ENCODE measurements around the gene IFNL2. TPM values are rescaled to one million over a fixed set of nuclear protein-coding genes. Genes with fewer than 3 reads are reported as not detected.

Gene IFNL2
- total and polyA plus RNA-seq, 9 of the 15 experiments (the other 6 are each of a cell fraction or from before 2014, with no cell fraction given), result not detected

- no peaks in the 10 kb centered on the region for H3K9me3 ChIP-seq (replicated peaks; ENCODE audit: control insufficient read depth, insufficient read depth, low read depth, low read length)
- in situ Hi-C loops (cut with MboI), result no loop called here
- ATAC-seq (no peak), FAIRE-seq (no peak), DNase-seq (ENCODE audit: extremely low read depth in 1 of 4, low spot score in 3 of 4) (no peak)
- H3K36me3 ChIP-seq (ENCODE audit: control insufficient read depth, insufficient read depth, low read length), result no peaks in the 10 kb centered on the region
- no peak overlapping the region for H3K9ac ChIP-seq (ENCODE audit: insufficient read depth in 1 of 2, low read depth in 2 of 2, low read length in 2 of 2)
- no peak overlapping the region for H3K27ac ChIP-seq (ENCODE audit: extremely low read depth, low read depth, low read length)
- no TSS peak for BruUV-seq (replicated peaks)
- H3K27me3 ChIP-seq (ENCODE audit: control insufficient read depth in 2 of 2, insufficient read depth in 2 of 2, low read length in 2 of 2), result peaks cover 12 to 16% of the 10 kb centered on the region in 2 experiments; a peak in 2 of 5 replicates
- H2AFZ ChIP-seq (ENCODE audit: low read depth, low read length), result no peak overlapping the region
- POLR2A ChIA-PET, result no interaction called here
- no peak for TF ChIP-seq KDM2B (CRISPR knock-in tag; IDR thresholded peaks at IDR 0.05)
- no peak for TF ChIP-seq RBFOX2 (IDR thresholded peaks at IDR 0.05; ENCODE audit: low read depth, low read length)
- TF ChIP-seq MYC (IDR thresholded peaks at IDR 0.05; ENCODE audit: low read depth, low read length), result no peak
- no peak for TF ChIP-seq MYC (CRISPR knock-in tag; IDR thresholded peaks at IDR 0.05; ENCODE audit: borderline replicate concordance, low read depth)
- TF ChIP-seq HINFP (tag; conservative IDR thresholded peaks at IDR 0.05; ENCODE audit: low read depth), result no peak
- TF ChIP-seq ZNF561 (CRISPR knock-in tag; conservative IDR thresholded peaks at IDR 0.05), result no peak
- no peak for TF ChIP-seq MCM5 (IDR thresholded peaks at IDR 0.05; ENCODE audit: low read depth)
- no peak for TF ChIP-seq ZNF184 (CRISPR knock-in tag; IDR thresholded peaks at IDR 0.05)
- CTCF ChIA-PET (ENCODE audit: low intra/inter-chr PET ratio), result no interaction called here
- no peaks in the 10 kb centered on the region for H3K9me1 ChIP-seq (ENCODE audit: control insufficient read depth, insufficient read depth, low read length)
- no peak overlapping the region for H3K4me2 ChIP-seq (ENCODE audit: insufficient read depth, low read length)
- 0 out of 2 replicates have a peak, but pooled peaks cover 4% of the 10 kb centered on the region for H4K20me1 ChIP-seq (replicated peaks; ENCODE audit: control insufficient read depth, insufficient read depth, low read length)
- no peaks in the 10 kb centered on the region; a peak in 1 of 5 replicates for H3K4me1 ChIP-seq (replicated peaks in 1 of 2; ENCODE audit: control insufficient read depth in 2 of 2, insufficient read depth in 2 of 2, low read length in 2 of 2)
- intact Hi-C loops (cut with micrococcal nuclease), result no loop called here
- no peak overlapping the region for H3K4me3 ChIP-seq
- 12% methylated on average over 5 of the region's 5 CpGs for WGBS (ENCODE audit: insufficient coverage, low coverage, missing lambda C conversion rate)
- no peaks in the 10 kb centered on the region for H3K79me2 ChIP-seq (ENCODE audit: control insufficient read depth, insufficient read depth, low read length)
Measured at GRCh38 chr19:39275578-39275977, 7.4 kb downstream of the IFNL2 start.

Data from K562 (cell line).